ENCODE measurements around the gene NUDT1.
"Not testable (repeated sequence)": the region's sequence is repeated elsewhere in the genome, so short reads cannot be mapped to it uniquely, and the experiment has no call there.

Gene NUDT1

GRCh38 chr7:2251381-2251780 lies 9.4 kb downstream of the NUDT1 start:
- no peak for DNase-seq

- DNase-seq, result no peak
These were observed 10.1 kb downstream of the NUDT1 start for GRCh38 chr7:2251841-2252771.

GRCh38 chr7:2253021-2253420 lies 11.0 kb downstream of the NUDT1 start:
- no peak for DNase-seq

DNA sequence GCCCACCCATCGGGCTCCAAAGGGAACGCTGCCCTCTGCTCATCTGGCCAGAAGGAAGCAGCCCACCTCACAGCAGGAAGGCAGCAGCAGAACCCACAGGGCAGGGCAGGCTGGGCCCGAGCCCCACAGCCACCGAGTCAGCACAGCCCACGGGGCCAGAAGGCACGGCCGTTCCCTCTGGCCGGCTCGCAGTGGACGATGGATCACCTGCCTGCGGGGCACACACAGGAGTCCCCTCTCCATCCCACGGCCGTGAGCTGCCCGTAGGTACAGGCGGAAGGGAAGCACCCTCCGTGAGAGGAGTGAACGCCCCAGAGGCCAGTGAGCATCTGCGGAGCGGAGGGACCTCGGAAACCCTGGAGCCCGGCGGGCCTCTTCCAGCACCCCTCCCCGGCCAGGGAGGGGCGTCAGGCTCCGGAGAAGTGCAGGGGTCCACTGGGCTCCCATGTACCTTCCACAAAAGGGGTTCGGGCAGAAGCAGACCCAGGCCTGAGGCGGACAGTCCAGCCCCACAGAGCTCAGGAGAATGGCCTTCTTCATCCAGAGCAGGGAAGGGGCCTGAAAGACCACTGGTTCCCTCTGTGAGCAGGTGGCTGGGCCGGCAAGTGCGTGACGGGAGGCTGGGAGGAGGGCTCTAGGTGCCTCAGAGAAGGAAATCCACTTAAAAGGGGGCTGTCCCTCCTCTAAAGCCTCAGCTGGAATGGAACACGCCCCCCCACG lies 11.7 kb downstream of the NUDT1 start:
- DNase-seq, result no peak

DNA sequence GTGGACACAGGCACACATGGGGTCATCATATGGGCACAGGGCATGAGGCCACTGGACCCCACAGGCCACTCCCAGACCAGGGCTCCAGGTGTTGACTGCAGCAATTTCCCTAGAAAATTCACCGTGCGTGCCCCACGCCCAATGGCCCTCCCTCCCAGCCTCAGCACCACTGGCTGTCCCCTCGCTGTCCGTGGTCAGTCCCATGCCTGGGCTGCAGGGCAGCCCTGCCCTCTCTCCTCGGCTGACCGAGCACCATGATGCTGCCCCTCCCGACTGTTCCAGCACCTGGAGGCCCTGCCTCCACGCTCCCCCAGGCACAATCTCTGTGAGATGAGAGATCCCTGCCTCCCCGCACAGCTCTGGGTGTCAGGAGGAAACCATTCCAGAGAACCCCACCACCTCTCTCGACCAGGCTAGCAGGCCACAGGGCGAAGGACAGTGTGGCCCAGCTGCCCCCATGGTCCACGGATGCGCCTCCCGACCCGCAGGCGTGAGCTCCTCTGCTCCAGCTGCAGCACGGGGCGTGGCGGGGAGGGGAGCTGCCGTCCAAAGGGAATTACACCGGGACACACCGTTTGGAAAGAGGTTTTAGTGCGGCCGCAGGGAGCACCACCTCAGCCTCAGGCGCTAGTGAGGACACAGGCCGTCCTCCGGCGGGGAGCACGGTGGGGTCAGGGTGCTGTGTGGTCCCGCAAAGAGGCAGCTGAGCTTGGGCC lies 12.6 kb downstream of the NUDT1 start:
- DNase-seq, result no peak

GRCh38 chr7:2255145-2256139 lies 13.4 kb downstream of the NUDT1 start:
- DNase-seq, result no peak

DNA sequence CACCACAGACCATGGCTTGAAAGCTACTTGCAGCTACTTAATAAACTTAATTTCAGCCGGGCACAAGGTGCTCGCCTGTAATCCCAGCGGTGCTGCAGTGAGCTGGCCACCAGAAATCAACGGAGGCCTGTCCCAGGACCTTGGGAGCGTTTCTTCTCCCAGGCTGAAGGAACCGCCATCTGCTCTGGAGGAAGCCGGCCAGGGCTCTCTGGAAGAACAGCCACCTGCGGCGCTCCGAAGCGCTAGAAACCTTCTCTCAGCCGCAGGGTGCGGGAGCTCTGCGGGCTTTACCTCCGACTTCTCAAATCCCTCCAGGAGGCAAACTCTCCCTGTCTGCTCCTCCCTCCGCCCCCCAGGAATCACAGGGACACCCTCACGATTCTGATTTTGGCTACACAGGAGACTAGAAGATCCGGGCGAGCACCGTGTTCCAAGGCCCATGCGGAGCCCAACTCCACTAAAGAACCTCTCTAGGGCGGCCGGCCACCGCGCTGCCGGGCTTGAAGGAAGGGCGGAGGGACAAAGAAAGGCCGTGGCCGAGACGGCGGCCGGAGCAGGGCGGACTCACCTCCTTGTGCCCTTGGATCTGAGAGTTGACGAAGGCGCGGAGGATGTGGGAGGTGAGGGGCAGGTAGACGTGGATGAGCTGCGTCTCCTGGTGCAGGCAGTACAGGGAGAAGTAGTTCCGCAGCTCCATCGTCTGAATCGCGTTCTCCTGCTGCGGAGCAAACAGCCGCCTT lies 14.4 kb downstream of the NUDT1 start:
- no peak for DNase-seq

- no peak for DNase-seq
These were observed 15.1 kb downstream of the NUDT1 start for GRCh38 chr7:2257046-2257551.

DNA sequence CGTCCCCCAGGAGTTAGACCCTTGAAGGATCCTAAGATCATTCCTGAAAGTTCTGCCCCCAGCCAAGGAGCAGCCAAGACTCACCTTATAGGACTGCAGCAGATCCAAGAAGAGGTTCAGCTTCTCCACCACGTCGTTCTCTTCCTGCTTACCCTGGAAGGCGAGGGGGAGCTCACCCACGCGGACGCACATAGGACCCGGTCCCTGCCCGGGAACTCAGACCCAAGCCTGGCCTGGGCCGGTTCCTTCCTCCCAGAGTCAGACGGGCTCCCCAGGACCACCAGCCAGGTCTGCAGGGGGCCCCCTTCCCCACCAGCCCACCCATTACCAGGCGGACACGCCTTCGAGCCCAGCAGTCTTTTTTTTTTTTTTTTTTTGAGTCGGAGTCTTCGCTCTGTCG lies 15.6 kb downstream of the NUDT1 start:
- DNase-seq, result no peak

DNA sequence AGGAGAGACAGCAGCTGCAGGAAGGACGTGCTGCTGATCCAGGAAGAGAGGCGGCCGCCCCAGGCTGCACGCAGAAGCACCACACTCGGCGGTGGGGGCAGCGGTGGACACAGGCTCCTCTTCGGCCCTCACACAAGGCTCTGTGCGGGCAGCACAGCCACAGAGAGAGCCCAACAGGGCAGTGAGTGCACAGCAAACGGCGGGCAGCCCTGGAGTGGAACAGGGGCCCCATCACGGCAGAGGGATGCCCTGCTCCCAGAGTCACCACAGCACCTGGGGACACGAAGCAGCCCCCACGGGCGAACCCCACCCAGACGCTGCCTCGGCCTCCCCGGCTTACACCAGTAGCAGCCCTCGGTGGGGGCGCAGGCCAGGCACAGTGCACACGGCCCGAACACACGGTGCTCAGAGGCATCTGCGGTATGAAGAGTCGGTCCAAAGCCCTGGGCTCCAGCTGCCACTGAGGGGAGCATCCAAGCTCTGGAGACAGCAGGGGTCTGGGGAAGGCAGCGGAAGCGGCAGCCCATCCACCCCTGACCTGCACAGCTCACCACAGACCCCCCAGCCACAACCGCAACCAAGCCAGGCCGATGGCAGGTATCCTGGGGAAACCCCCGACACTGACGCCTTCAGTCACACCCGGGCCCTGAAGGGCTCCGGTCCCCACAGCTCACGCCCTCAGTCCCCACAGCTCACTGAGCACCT lies 16.8 kb downstream of the NUDT1 start:
- DNase-seq, result no peak

GRCh38 chr7:2259480-2259879 lies 17.5 kb downstream of the NUDT1 start:
- DNase-seq, result no peak

DNA sequence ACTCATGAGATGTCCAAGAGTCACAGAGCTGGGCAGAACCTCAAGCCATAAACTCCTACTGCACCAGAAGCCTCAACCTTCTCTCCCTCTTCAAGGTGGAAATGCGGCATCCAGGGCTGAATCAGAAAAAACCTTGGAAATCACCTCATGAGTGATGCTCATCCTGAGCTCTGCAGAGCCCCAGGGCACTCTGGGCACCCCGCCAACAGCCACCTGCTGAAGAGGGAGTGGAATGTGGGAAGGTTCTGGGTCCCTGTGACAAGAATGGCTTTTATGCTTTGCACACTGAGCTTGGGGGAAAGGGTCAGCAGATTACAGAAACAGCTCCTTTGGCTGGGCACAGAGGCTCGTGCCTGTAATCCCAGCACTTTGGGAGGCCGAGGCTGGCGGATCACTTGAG lies 18.8 kb downstream of the NUDT1 start:
- DNase-seq, result peak; percentile 45

DNA sequence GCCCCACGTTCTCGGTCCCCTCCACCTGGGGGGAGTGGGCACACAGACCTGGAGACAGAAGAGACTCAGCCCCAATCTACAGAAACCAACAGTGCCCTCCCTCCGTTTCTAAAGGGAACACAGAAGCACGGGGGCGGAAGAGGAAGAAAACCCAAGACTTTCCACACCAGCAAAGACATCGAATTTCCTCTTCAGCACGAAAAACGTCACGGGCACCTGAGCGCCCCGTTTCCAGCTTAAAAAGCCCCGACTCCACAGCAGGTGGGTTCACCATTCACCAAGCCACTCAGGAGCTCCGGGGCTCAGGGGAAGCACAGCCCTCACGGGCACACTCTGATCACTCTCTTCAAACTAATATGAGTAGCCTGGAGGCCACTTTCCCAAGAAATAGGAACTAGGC lies 19.6 kb downstream of the NUDT1 start:
- DNase-seq, result no peak

DNA sequence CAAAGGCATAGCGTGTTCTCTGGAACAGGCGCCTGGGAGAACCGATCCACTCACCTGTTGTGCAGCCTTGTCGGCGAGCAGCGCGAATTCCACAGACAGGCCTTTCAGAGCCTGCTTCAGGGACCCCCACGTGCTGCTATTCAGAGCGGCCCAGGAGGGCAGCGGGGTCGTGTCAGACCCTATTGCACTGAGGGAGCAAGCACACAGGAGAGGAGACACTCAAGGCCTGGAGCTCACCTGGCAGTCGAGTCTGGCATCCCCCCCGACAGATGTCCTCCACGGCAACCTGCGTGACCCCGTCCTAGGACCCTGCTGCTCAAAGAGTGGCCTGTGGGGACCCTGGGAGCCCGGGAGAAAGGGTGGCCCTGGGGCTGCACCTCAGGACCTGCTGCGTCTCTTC lies 21.1 kb downstream of the NUDT1 start:
- no peak for DNase-seq

GRCh38 chr7:2264158-2264557 lies 22.1 kb downstream of the NUDT1 start:
- no peak for DNase-seq

GRCh38 chr7:2266911-2267310 lies 24.9 kb downstream of the NUDT1 start:
- peak; percentile 84 for DNase-seq

DNA sequence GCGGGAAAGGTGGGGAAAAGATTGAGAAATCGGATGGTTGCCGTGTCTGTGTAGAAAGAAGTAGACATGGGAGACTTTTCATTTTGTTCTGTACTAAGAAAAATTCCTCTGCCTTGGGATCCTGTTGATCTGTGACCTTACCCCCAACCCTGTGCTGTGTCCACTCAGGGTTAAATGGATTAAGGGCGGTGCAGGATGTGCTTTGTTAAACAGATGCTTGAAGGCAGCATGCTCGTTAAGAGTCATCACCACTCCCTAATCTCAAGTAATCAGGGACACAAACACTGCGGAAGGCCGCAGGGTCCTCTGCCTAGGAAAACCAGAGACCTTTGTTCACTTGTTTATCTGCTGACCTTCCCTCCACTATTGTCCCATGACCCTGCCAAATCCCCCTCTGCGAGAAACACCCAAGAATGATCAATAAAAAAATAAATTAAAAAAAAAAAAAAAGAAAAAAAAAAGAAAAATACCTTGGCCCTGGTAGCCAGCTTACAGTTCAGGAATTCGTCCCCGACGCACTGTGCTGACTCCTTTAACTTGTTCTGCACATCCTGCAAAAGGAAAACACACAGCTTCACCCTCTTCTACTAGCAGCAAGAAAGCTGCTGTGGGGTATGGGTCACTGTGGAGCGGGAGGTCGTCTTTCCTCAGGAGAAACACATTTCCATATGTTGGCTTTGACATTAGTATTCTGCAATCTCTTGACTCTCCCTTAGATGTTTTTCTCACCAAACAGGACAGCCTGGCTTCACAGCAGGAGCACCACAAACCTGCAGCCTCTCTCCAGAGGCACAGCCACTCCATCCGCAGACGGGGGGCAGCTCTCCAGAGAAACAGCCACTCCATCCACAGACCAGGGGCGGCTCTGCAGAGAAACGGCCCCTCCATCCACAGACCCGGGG lies 27.3 kb downstream of the NUDT1 start:
- not testable (repeated sequence) for DNase-seq

- DNase-seq, result no peak
These were observed 28.0 kb downstream of the NUDT1 start for GRCh38 chr7:2269991-2270460.

GRCh38 chr7:2270495-2270894 lies 28.5 kb downstream of the NUDT1 start:
- no peak for DNase-seq

Data from NCI-H1694 (cell line).